PFSK-1 (cell line): ENCODE results near the gene ADCY7.

Source experiments
- POLR2AphosphoS5 ChIP-seq: IDR thresholded peaks from 2 replicates; pipeline ENCODE4 v1.6.1; 2012; ENCODE audit warnings: low read depth, mild to moderate bottlenecking, control low read depth, low read length, moderate library complexity
- REST ChIP-seq, 2 experiments: IDR thresholded peaks; 2 replicates each; pipeline versions ENCODE4 v1.6.1 to v1.8.0; 2011 to 2012; ENCODE audit warnings: low read depth in 2 of 2, low read length in 2 of 2, control low read depth in 1 of 2, inconsistent platforms in 1 of 2, mild to moderate bottlenecking in 1 of 2, moderate library complexity in 1 of 2; ENCODE audit not compliant: insufficient read depth in 1 of 2
- TAF1 ChIP-seq: IDR thresholded peaks from 2 replicates; pipeline ENCODE4 v1.6.1; 2012; ENCODE audit warnings: low read length, control low read depth, borderline replicate concordance; ENCODE audit not compliant: insufficient read depth

GRCh38 chr16:50272687-50273381 lies 6.5 kb downstream of the ADCY7 start:
- no peak for TF ChIP-seq POLR2AphosphoS5
- no peak for TF ChIP-seq REST (IDR thresholded peaks at IDR 0.05; ENCODE audit: insufficient read depth in 1 of 2, low read depth in 2 of 2, low read length in 2 of 2)
- TF ChIP-seq TAF1, result no peak
